ENCODE data around the gene OLFM1.
"Not testable (repeated sequence)": the region's sequence is repeated elsewhere in the genome, so short reads cannot be mapped to it uniquely, and the experiment has no call there.

Gene OLFM1

GRCh38 chr9:135151757-135152613 is 64.5 kb downstream of the OLFM1 start:
- Mint-ChIP-seq H3K4me3 (no peak overlapping the region), H3K27ac (no peak overlapping the region), H3K4me1 (no peaks in the 10 kb centered on the region), H3K9me3 (peaks cover 12% of the 10 kb centered on the region), H3K36me3 (no peaks in the 10 kb centered on the region), H3K27me3 (peaks cover 23% of the 10 kb centered on the region)
- no peak for ATAC-seq

DNA sequence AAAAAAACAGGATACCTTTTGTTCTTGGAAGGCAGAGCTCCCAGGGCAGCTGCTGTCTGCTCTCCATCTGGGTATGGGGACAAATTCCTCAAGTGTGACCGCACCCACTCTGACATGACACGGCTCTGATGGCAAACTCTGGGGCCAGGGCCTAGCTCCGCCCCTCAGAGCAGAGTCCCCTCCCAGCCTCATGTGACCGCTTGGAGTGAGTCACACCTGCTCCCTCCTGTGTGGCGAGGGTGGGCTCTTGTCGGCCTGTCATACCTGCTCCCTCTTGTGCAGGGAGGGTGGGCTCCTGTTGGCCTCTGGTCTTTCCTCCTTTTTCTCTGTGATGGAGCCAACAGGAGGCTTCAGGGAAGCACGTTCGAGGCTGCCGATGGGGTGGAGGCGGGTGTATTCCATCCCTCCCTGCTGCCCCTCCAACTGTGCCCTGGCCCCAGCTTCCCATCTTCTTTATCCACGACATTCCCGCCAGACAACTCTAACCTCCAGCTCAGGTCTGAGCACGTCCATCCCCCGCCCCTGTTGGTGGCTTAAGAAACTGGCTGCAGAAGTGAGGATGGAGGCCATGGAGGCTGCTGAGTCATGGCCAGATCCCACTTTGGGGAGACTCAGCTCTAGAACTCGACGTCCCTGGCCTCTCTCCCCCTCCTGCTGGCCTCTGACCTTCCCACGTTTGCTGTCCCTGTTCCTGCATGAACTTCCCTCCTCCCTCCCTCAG is 65.3 kb downstream of the OLFM1 start:
- Mint-ChIP-seq H3K4me3 (no peak overlapping the region), H3K36me3 (no peaks in the 10 kb centered on the region), H3K27ac (no peak overlapping the region), H3K9me3 (peaks cover 12% of the 10 kb centered on the region), H3K4me1 (no peaks in the 10 kb centered on the region), H3K27me3 (peaks cover 29% of the 10 kb centered on the region)
- ATAC-seq, result no peak

DNA sequence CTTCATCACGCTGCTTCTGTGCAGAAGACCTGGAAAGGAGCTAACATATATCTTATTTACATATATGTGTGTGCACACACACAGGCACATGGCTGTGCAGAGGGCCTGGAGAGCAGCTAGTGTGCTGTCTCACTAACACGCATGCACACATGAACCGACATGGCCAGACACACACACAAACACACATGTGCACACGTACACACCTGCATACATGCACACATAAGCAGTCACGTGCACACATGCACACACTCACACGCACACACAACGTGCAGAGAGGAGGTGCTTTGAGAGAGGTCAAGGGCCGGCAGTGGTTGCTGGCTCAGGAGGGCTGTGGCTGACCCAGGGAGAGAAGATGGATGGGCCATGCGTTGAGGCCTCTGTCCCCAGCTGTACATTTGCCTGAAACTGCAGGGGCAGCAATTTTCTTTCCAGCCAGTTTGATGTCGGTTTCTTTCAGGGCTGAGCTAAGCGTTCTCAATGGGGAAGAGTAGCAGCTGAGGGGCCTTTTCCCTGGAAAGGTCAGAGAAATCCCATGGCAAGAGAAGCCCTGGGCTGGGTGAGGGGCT is 66.7 kb downstream of the OLFM1 start:
- H3K9me3 Mint-ChIP-seq, result peaks cover 9% of the 10 kb centered on the region
- H3K4me1 Mint-ChIP-seq, result no peaks in the 10 kb centered on the region
- no peak overlapping the region for H3K27ac Mint-ChIP-seq
- no peaks in the 10 kb centered on the region for H3K36me3 Mint-ChIP-seq
- ATAC-seq, result no peak
- no peak overlapping the region for H3K4me3 Mint-ChIP-seq
- peaks cover 35% of the 10 kb centered on the region for H3K27me3 Mint-ChIP-seq

GRCh38 chr9:135155396-135155795 is 67.9 kb downstream of the OLFM1 start:
- no peak for ATAC-seq
- no peak overlapping the region for H3K4me3 Mint-ChIP-seq
- H3K36me3 Mint-ChIP-seq, result no peaks in the 10 kb centered on the region
- H3K27ac Mint-ChIP-seq, result no peak overlapping the region
- peaks cover 9% of the 10 kb centered on the region for H3K9me3 Mint-ChIP-seq
- H3K4me1 Mint-ChIP-seq, result no peaks in the 10 kb centered on the region
- H3K27me3 Mint-ChIP-seq, result peaks cover 38% of the 10 kb centered on the region

DNA sequence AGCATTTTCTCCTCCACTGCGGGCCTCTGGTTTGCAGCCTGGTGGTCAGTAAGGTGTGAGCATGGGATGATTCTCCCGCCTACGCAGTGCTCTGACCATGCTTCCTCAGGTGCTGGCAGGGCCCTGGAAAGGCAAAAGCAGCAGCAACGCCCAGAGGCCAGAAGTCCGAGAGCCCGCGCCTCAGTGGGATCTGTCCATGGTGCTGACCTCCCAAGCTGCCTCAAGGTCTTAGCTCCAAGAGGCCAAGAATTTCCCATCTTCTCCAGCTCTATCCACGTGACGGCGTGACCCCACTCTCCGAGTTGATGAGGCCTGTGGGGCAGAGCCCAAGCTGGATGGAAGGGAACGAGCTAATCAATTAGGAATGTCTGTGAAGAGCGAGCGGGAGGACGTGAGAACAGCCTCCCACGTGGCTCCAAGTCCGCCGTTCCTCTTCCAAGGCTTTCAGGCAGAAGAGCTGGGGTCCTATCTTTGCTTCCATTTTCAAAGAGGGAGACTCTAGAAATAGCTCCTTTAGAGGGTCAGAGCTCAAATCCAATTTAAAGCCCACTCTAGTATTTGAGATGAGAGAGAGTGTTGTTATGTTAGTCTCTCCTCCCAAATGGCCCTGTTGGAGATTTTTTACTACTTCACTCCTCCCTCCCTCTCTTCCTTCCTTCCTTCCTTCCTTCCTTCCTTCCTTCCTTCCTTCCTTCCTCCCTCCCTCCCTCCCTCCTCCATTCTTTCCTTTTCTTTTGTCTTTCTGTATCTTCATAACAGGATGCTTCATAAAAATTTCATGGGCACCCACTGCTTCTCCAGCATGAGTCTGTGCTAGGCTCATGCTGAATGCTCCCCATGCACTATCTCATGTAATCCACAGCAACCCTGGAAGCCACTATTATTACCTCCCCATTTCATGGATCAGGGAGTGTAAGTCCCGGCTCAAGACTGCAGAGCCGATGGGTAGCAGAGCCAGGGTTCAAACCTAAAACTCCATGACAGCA is 69.3 kb downstream of the OLFM1 start:
- Mint-ChIP-seq H3K4me1 (no peaks in the 10 kb centered on the region), H3K27me3 (peaks cover 47% of the 10 kb centered on the region), H3K9me3 (peaks cover under 1% of the 10 kb centered on the region), H3K27ac (no peak overlapping the region), H3K4me3 (no peak overlapping the region), H3K36me3 (no peaks in the 10 kb centered on the region)
- ATAC-seq, result no peak

DNA sequence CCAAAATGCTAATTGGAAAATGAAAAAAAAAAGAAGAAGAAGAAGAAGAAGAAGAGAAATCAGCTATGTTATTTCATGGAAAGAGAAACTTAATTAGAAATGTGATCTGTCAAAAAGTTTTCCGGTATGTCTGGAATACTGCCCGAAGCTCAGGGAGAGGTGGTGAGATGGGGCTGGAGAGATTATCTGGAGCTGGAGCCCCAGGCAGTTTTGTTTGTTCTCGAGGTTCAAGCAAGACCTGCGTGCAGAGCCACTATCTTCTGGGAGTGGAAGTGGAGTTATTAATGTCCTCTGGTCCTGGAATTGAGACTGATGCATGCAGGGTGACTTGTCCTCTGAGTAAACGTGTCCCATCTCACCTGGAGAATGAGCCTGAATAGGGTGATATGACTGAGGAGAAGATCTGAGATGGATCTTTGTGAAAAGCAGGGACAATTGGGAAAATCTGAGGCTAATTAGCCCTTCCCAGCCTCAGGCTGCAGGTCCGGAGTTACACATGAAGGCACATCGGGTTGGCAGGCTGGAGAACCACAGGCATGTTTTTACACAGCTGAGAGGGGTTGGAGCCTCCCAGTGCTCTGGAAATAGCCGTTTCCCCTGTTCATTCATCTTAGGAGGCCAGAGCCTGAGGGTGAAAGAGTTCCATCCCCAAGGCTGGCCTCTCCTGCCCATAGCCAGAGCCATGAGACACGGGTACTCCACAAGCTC is 70.5 kb downstream of the OLFM1 start:
- Mint-ChIP-seq H3K27ac (no peak overlapping the region), H3K4me3 (no peak overlapping the region), H3K27me3 (peaks cover 44% of the 10 kb centered on the region), H3K36me3 (no peaks in the 10 kb centered on the region), H3K9me3 (no peaks in the 10 kb centered on the region), H3K4me1 (no peaks in the 10 kb centered on the region)
- no peak for ATAC-seq

DNA sequence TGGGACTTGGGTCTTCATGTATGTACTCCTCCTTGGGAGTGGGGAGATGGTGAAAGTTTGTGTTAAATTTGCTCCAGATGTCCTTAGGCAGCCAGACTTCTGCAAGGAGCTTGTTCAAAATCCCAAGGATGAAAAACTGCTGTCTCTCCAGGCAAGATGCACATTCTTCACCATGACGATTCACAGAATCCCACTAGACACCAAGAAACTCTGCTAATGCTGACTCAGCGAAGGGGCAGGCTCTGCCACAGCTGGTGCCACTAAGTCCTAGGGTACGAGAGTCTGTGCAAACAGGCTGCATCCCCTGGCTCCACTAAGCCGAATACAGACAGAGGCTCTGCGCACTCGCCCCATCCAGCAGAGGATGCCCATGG is 71.1 kb downstream of the OLFM1 start:
- Mint-ChIP-seq H3K27ac (no peak overlapping the region), H3K27me3 (peaks cover 39% of the 10 kb centered on the region), H3K36me3 (no peaks in the 10 kb centered on the region), H3K4me3 (no peak overlapping the region), H3K9me3 (no peaks in the 10 kb centered on the region), H3K4me1 (no peaks in the 10 kb centered on the region)
- no peak for ATAC-seq

- H3K9me3 Mint-ChIP-seq, result no peaks in the 10 kb centered on the region
- no peak overlapping the region for H3K4me3 Mint-ChIP-seq
- H3K36me3 Mint-ChIP-seq, result no peaks in the 10 kb centered on the region
- H3K4me1 Mint-ChIP-seq, result no peaks in the 10 kb centered on the region
- H3K27ac Mint-ChIP-seq, result no peak overlapping the region
- no peak for ATAC-seq
- peaks cover 30% of the 10 kb centered on the region for H3K27me3 Mint-ChIP-seq
These were observed 72.3 kb downstream of the OLFM1 start for GRCh38 chr9:135159801-135160200.

GRCh38 chr9:135160862-135161261 is 73.4 kb downstream of the OLFM1 start:
- no peaks in the 10 kb centered on the region for H3K9me3 Mint-ChIP-seq
- peaks cover 30% of the 10 kb centered on the region for H3K27me3 Mint-ChIP-seq
- no peaks in the 10 kb centered on the region for H3K36me3 Mint-ChIP-seq
- H3K27ac Mint-ChIP-seq, result no peak overlapping the region
- ATAC-seq, result no peak
- H3K4me1 Mint-ChIP-seq, result no peaks in the 10 kb centered on the region
- no peak overlapping the region for H3K4me3 Mint-ChIP-seq

- H3K36me3 Mint-ChIP-seq, H3K9me3 Mint-ChIP-seq, H3K4me3 Mint-ChIP-seq, H3K27ac Mint-ChIP-seq, H3K4me1 Mint-ChIP-seq, ATAC-seq: not testable (repeated sequence)
- peaks cover 20% of the 10 kb centered on the region for H3K27me3 Mint-ChIP-seq
These were observed 75.1 kb downstream of the OLFM1 start for GRCh38 chr9:135162599-135162998.

DNA sequence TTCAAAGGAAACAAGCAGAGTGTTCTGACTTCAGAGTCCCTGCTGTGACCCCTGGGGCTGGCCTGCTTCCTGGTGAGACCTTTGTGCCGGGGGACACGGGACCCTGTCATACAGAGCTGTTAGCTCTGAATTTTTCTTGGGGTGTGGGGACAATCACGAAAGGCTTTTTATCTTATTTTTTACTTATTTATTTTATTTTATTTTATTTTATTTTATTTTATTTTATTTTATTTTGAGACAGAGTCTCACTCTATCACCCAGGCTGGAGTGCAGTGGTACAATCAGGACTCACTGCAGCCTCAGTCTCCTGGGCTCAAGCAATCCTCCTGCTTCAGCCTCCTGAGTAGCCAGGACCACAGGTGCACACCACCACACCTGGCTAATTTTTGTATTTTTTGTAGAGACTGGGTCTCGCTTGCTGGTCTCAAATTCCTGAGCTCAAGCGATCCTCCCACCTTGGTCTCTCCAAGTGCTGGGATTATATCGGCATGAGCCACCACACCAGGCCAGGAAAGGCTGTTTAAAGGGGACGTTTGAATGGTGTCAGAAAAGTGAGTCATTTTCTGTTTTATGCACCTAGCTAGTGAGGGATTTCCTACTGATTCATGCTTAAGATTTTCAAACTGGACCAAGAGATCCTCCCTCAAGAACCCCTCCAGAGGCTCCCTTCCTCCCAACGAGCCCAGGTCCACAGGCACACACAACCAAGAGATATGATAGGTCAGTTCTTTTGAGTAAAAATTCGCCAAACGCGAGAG is 75.7 kb downstream of the OLFM1 start:
- no peak overlapping the region for H3K27ac Mint-ChIP-seq
- peaks cover 14% of the 10 kb centered on the region for H3K27me3 Mint-ChIP-seq
- H3K36me3 Mint-ChIP-seq, result no peaks in the 10 kb centered on the region
- no peak for ATAC-seq
- no peaks in the 10 kb centered on the region for H3K9me3 Mint-ChIP-seq
- H3K4me1 Mint-ChIP-seq, result no peaks in the 10 kb centered on the region
- H3K4me3 Mint-ChIP-seq, result no peak overlapping the region

DNA sequence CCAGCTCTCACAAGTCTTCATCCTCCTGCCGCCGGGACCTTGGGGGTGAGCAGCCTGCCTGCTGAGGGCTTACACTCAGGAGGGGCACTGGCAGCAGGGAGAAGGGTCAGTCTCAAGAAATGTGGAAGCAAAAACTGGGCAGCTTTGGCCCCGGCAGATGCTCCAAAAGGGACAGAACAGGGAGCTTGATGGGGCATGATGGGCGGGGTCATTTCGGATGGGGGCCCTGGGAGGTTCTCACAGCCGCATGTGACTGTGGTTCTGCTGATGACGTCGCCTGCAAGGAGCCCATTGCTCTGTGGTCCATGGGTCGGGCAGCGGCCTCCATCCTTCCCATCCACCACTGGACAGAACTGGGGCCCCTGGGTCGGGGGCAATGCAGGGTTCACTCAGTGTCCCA is 76.6 kb downstream of the OLFM1 start:
- Mint-ChIP-seq H3K9me3 (no peaks in the 10 kb centered on the region), H3K4me3 (no peak overlapping the region), H3K27ac (no peak overlapping the region), H3K36me3 (no peaks in the 10 kb centered on the region), H3K4me1 (no peaks in the 10 kb centered on the region), H3K27me3 (peaks cover 12% of the 10 kb centered on the region)
- ATAC-seq, result no peak

GRCh38 chr9:135165003-135165711 is 77.7 kb downstream of the OLFM1 start:
- Mint-ChIP-seq H3K9me3 (peaks cover 3% of the 10 kb centered on the region), H3K27me3 (peaks cover 12% of the 10 kb centered on the region), H3K4me3 (no peak overlapping the region), H3K27ac (no peak overlapping the region), H3K4me1 (no peaks in the 10 kb centered on the region), H3K36me3 (no peaks in the 10 kb centered on the region)
- ATAC-seq, result no peak
